Mucosa of rectum (tissue), 2 donors: ENCODE data around the gene ZBTB37.

Experiments used
- H3K27ac ChIP-seq, 2 donors: one replicate each; pipeline ENCODE4 v1.7.0; 2013; ENCODE audit warnings: inconsistent platforms in 2 of 2, low read depth in 2 of 2, low read length in 2 of 2
- H3K27me3 ChIP-seq, 2 donors: one replicate each; pipeline ENCODE4 v1.7.0; 2013; ENCODE audit warnings: low read length in 2 of 2; ENCODE audit not compliant: control insufficient read depth in 2 of 2, insufficient read depth in 2 of 2
- H3K36me3 ChIP-seq, 2 donors: one replicate each; pipeline ENCODE4 v1.7.0; 2013; ENCODE audit warnings: low read length in 2 of 2; ENCODE audit not compliant: control insufficient read depth in 2 of 2, insufficient read depth in 2 of 2
- H3K4me1 ChIP-seq, 2 donors: one replicate each; pipeline ENCODE4 v1.7.0; 2013; ENCODE audit warnings: low read length in 2 of 2, mild to moderate bottlenecking in 1 of 2; ENCODE audit not compliant: control insufficient read depth in 2 of 2, insufficient read depth in 2 of 2
- H3K4me3 ChIP-seq, 2 donors: one replicate each; pipeline ENCODE4 v1.7.0; 2013; ENCODE audit warnings: low read length in 2 of 2
- H3K9ac ChIP-seq, 2 donors: one replicate each; pipeline ENCODE4 v1.7.0; 2013; ENCODE audit warnings: low read length in 2 of 2, low read depth in 1 of 2, mild to moderate bottlenecking in 1 of 2
- H3K9me3 ChIP-seq, 2 donors: one replicate each; pipeline ENCODE4 v1.7.0; 2013; ENCODE audit warnings: low read length in 2 of 2; ENCODE audit not compliant: control insufficient read depth in 2 of 2
- donor health status: healthy.
- donor health status: Normal muscosa, but diverticular disease.

Gene ZBTB37

GRCh38 chr1:173900427-173900826 is 32.2 kb downstream of the ZBTB37 start:
- Histone ChIP-seq H3K27ac (no peak overlapping the region), H3K9ac (no peak overlapping the region), H3K4me3 (no peak overlapping the region), H3K36me3 (no peaks in the 10 kb centered on the region), H3K27me3 (no peaks in the 10 kb centered on the region), H3K4me1 (no peaks in the 10 kb centered on the region), H3K9me3 (no peaks in the 10 kb centered on the region)

DNA sequence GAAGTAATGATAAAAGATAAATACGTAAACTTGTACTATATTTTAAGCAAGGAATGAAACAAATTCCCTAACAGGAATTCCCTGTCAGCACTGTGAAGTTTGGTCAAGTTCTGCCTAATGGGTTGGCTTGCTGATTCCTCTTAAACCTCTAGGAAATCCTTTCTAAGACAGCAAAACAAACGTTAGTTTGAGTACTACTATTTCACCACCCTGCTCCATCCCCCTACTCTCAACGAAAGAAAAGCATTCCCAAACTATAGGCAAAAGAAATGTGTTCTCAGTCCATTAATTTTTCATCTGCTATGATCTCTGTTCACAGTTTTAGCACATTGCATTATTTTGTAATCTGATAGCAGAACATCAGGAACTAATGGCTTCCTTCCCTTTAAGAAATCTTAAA is 32.8 kb downstream of the ZBTB37 start:
- Histone ChIP-seq H3K27me3 (no peaks in the 10 kb centered on the region), H3K9me3 (no peaks in the 10 kb centered on the region), H3K4me3 (no peak overlapping the region), H3K36me3 (no peaks in the 10 kb centered on the region), H3K4me1 (no peaks in the 10 kb centered on the region), H3K9ac (no peak overlapping the region), H3K27ac (no peak overlapping the region)

DNA sequence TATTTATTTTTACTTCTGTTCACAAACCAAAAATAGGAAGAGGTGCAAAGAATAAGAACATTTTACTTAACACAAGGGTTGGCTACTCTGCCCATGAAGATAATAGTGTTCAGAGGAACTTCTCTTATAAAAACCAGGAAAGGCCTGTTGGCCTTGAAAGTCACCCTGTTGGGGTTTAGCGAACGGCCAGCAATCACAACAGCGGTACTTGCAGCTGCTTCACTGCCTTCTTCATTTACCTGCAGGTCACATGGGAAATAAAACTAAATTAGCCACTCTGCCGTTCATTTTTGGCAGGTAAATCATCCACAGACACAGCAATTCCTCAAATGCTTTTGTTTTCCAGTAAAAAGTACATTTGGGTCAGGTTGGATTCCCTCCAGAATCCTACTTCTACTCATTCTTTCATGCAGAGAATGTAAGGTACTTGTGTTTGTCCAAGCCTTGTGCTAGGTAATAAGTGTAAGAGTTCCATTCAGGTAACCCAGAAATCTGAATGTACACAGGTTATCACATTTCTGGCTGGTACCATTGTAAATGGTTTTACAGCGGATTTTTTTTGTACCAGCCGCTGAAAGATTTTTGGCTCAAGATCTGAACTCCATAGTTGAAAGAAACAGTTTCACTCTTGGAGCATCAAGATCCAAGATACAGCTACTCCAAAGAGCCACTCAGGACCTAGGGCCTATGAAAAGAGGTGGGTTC is 35.8 kb downstream of the ZBTB37 start:
- H3K9me3 ChIP-seq: no peaks in the 10 kb centered on the region
- H3K36me3 ChIP-seq: no peaks in the 10 kb centered on the region
- H3K4me3 ChIP-seq: no peak overlapping the region
- no peak overlapping the region for H3K9ac ChIP-seq
- no peaks in the 10 kb centered on the region for H3K4me1 ChIP-seq
- no peaks in the 10 kb centered on the region for H3K27me3 ChIP-seq
- H3K27ac ChIP-seq: no peak overlapping the region

- Histone ChIP-seq H3K9me3 (no peaks in the 10 kb centered on the region), H3K27ac (no peak overlapping the region), H3K4me3 (no peak overlapping the region), H3K27me3 (no peaks in the 10 kb centered on the region), H3K9ac (no peak overlapping the region), H3K36me3 (no peaks in the 10 kb centered on the region), H3K4me1 (no peaks in the 10 kb centered on the region)
Measured at GRCh38 chr1:173913111-173913510, 44.9 kb downstream of the ZBTB37 start.

DNA sequence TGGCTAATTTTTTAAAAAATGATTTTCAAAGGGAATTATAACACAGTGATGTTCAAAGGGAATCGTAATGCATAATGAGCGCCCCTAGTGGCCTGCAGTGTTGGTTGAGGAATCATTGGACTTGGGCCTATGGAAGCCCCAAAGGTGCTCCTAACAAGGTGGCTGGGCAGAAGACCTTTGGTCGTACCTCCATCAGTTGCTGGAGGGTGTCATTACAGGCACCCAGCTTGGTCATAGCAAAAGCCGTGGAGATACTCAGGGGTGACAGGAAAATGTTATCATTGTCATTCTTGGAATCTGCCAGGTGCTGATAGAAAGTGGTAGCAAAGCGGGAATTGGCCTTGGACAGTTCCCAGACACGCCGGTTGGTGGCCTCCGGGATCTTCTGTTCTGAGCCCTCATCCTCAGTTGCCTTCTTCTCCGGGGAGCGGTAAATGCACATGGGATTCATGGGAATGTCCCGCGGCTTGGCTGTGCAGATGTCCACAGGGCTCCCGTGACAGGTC is 46.2 kb downstream of the ZBTB37 start:
- H3K27ac ChIP-seq: no peak overlapping the region

DNA sequence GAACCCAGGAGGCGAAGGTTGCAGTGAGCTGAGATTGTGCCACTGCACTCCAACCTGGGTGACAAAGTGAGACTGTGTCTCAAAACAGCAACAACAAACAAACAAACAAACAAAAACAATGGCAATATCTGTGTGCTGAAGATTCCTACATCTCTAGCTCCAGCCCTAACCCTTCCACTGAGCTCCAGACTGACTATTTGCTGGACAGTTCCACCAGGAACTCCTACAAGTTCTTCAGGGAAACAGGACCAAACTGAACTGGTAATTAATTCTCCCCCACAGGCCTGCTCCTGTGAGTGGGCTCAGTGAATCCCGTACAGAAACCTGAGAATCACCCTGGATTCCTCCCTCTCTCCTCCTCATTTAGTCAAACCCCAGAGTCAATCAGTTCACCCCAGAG is 47.4 kb downstream of the ZBTB37 start:
- no peak overlapping the region for H3K27ac ChIP-seq
- H3K9ac ChIP-seq: no peak overlapping the region
- no peaks in the 10 kb centered on the region for H3K36me3 ChIP-seq
- H3K27me3 ChIP-seq: no peaks in the 10 kb centered on the region
- no peaks in the 10 kb centered on the region for H3K4me1 ChIP-seq
- H3K9me3 ChIP-seq: no peaks in the 10 kb centered on the region
- H3K4me3 ChIP-seq: no peak overlapping the region

More for the DNA sequence above, 46.2 kb downstream of the ZBTB37 start:
- Histone ChIP-seq H3K4me1 (no peaks in the 10 kb centered on the region), H3K27me3 (no peaks in the 10 kb centered on the region), H3K9me3 (no peaks in the 10 kb centered on the region), H3K9ac (no peak overlapping the region), H3K36me3 (no peaks in the 10 kb centered on the region), H3K4me3 (no peak overlapping the region)

DNA sequence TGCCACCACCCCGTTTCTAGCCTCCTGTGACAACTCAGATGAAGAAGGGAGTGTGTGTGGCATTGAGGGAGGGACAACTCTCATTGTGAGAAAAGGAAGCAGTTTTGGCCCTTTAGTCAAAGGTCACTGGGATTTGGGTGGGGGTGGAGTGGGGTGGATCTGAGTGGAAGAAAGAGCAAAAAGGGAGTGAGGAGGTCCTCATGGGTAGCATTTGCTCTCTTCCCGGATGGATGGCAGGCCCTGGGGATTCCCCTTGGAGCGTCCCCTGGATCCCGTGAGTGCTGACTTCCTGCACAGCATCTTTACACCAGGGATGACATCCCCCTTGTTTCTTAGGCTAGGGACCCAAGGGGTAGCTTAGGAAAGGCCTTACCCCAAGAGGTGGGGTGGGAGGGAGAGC is 48.5 kb downstream of the ZBTB37 start:
- Histone ChIP-seq H3K9ac (no peak overlapping the region), H3K27ac (no peak overlapping the region), H3K4me3 (no peak overlapping the region), H3K9me3 (no peaks in the 10 kb centered on the region), H3K4me1 (no peaks in the 10 kb centered on the region), H3K36me3 (no peaks in the 10 kb centered on the region), H3K27me3 (no peaks in the 10 kb centered on the region)

DNA sequence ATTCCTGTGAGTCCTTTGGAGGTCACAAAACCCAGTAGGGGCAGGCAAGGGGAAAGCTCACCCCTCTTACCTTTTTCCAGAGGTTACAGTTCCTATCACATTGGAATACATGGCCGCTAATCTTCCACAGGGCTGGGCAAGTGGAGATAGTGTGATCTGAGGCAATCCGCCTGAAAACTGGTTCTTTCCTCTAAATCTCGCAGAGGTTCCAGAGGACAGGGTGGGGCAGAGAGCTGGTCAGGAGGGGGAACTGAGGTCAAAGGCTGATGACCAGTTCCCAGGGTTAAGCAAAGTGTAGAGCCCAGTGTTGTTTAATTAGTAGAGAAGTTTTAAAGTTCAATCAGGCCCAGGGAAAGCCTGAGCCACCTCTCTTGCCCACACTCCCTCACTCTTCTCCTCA is 49.0 kb downstream of the ZBTB37 start, which contains the start of gene SERPINC1:
Gene SERPINC1 (minus strand): TSS at position 179 of the 400 bp plus-strand sequence. CDS start 68 bp downstream, at position 111.
- no peak within 1 kb of the TSS for H3K9ac ChIP-seq
- H3K4me3 ChIP-seq: no peak within 1 kb of the TSS
- H3K9me3 ChIP-seq: no peaks in the 10 kb centered on the region

GRCh38 chr1:173917635-173918493 is 49.7 kb downstream of the ZBTB37 start:
- H3K36me3 ChIP-seq: no peaks in the 10 kb centered on the region
- no peaks in the 10 kb centered on the region for H3K4me1 ChIP-seq
- no peak overlapping the region for H3K9ac ChIP-seq
- H3K27ac ChIP-seq: no peak overlapping the region
- no peak overlapping the region for H3K4me3 ChIP-seq
- no peaks in the 10 kb centered on the region for H3K27me3 ChIP-seq
- no peaks in the 10 kb centered on the region for H3K9me3 ChIP-seq

More for the DNA sequence above, 49.0 kb downstream of the ZBTB37 start, which contains the start of gene SERPINC1:
- H3K27me3 ChIP-seq: no peaks in the 10 kb centered on the region
- no peak within 1 kb of the TSS for H3K27ac ChIP-seq
- H3K36me3 ChIP-seq: no peaks in the 10 kb centered on the region
- no peaks in the 10 kb centered on the region for H3K4me1 ChIP-seq

GRCh38 chr1:173920861-173921260 is 52.7 kb downstream of the ZBTB37 start:
- Histone ChIP-seq H3K4me3 (no peak overlapping the region), H3K27ac (no peak overlapping the region), H3K4me1 (no peaks in the 10 kb centered on the region), H3K9me3 (no peaks in the 10 kb centered on the region), H3K9ac (no peak overlapping the region), H3K27me3 (no peaks in the 10 kb centered on the region), H3K36me3 (no peaks in the 10 kb centered on the region)
